K562 (cell line): ENCODE data around the gene KLK11.

Experiments
- EP300 ChIP-seq: IDR thresholded peaks from 2 replicates; pipeline ENCODE4 v1.6.1; 2012; ENCODE audit warnings: low read length, improper control_type of control experiment
- KHSRP ChIP-seq: fragments of 450-650 bp; IDR thresholded peaks from 2 replicates; pipeline ENCODE4 v1.6.1; 2017
- MAFK ChIP-seq: IDR thresholded peaks from 2 replicates; pipeline ENCODE4 v1.6.1; 2011; ENCODE audit warnings: low read length, improper control_type of control experiment
- PHF8 ChIP-seq: fragments of 200-600 bp; sonication (generic); IDR thresholded peaks from 2 replicates; pipeline ENCODE4 v1.6.1; 2012; ENCODE audit warnings: mixed run types, mild to moderate bottlenecking, inconsistent platforms, low read length, moderate library complexity, borderline replicate concordance
- SMC3 ChIP-seq: conservative IDR thresholded peaks from 2 replicates; pipeline ENCODE4 v1.6.1; 2011; ENCODE audit warnings: low read depth, low read length, improper control_type of control experiment; ENCODE audit not compliant: insufficient read depth
- SPI1 ChIP-seq: IDR thresholded peaks from 2 replicates; pipeline ENCODE4 v1.6.1; 2011; ENCODE audit warnings: low read depth, low read length, control low read depth, borderline replicate concordance
- SRF ChIP-seq, 2 experiments: fragments of 250-450, 450-650 bp in 1 of 2; sonication (Bioruptor Pico) in 1 of 2; sonication (generic) in 1 of 2; formaldehyde crosslinking; IDR thresholded peaks; 2 replicates each; pipeline versions ENCODE4 v1.5.0 to v1.5.1; 2020 to 2022; ENCODE audit warnings: mild to moderate bottlenecking in 1 of 2, missing genetic modification reagents in 1 of 2
- ZBTB8A ChIP-seq: fragments of 450-650 bp; IDR thresholded peaks from 2 replicates; pipeline ENCODE4 v1.6.1; 2018; ENCODE audit warnings: mild to moderate bottlenecking, moderate library complexity; ENCODE audit not compliant: partially characterized antibody
- ZNF121 ChIP-seq: sonication (generic); formaldehyde crosslinking; conservative IDR thresholded peaks from 2 replicates; pipeline ENCODE4 v1.8.0; 2022; ENCODE audit warnings: missing genetic modification reagents
- ZNF146 ChIP-seq: IDR thresholded peaks from one replicate; pipeline ENCODE4 v1.6.1; 2018; ENCODE audit warnings: missing compliant biosample characterization; ENCODE audit not compliant: unreplicated experiment
- ZNF217 ChIP-seq: sonication (generic); formaldehyde crosslinking; IDR thresholded peaks from 2 replicates; pipeline ENCODE4 v1.8.0; 2022; ENCODE audit warnings: mild to moderate bottlenecking, missing genetic modification reagents
- TF ChIP-seq, protein P1 (sequence below), 3 experiments: IDR thresholded peaks in 2 of 3; conservative IDR thresholded peaks in 1 of 3; 2 replicates each; pipeline ENCODE4 v1.5.1; 2011 to 2012; ENCODE audit warnings: low read length in 3 of 3, mild to moderate bottlenecking in 3 of 3, control low read depth in 2 of 3, improper control_type of control experiment in 1 of 3, inconsistent platforms in 1 of 3, low read depth in 1 of 3, mixed read lengths in 1 of 3, moderate library complexity in 1 of 3; ENCODE audit not compliant: insufficient read depth in 2 of 3
- TF ChIP-seq, protein P2 (sequence below): fragments of 250-450 bp; sonication (Bioruptor Pico); IDR thresholded peaks from 2 replicates; pipeline ENCODE4 v1.5.0; 2020; ENCODE audit warnings: mild to moderate bottlenecking
- TF ChIP-seq, protein P3 (sequence below): sonication (generic); formaldehyde crosslinking; IDR thresholded peaks from 2 replicates; pipeline ENCODE4 v1.8.1; 2022; ENCODE audit warnings: missing genetic modification reagents

DNA sequence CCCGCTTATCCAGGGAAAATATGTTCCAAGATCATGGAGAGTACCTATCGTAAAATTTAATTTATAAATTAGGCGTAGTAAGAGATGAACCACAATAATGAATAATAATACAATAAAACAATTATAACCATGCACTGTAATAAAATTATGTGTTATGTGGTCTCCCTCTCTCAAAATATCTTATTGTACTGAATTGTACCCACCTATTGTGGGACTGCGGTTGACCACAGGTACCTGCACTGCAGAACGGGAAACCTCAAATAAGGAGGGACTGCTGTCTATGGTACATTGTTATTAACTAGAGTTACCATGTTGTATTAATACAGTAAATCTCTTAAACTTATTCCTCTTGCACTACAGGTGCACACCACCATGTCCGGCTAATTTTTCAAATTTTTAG lies 13.7 kb upstream of the KLK11 start:
- TF ChIP-seq PHF8 (no peak), MAFK (no peak), SMC3 (no peak), ZBTB8A (no peak), EP300 (no peak), SPI1 (no peak), ZNF121 (no peak), KHSRP (no peak), ZNF217 (CRISPR knock-in tag) (no peak), ZNF146 (CRISPR knock-in tag) (no peak), SRF (CRISPR knock-in tag; IDR thresholded peaks at IDR 0.05) (no peak)
- TF ChIP-seq, protein P1, sequence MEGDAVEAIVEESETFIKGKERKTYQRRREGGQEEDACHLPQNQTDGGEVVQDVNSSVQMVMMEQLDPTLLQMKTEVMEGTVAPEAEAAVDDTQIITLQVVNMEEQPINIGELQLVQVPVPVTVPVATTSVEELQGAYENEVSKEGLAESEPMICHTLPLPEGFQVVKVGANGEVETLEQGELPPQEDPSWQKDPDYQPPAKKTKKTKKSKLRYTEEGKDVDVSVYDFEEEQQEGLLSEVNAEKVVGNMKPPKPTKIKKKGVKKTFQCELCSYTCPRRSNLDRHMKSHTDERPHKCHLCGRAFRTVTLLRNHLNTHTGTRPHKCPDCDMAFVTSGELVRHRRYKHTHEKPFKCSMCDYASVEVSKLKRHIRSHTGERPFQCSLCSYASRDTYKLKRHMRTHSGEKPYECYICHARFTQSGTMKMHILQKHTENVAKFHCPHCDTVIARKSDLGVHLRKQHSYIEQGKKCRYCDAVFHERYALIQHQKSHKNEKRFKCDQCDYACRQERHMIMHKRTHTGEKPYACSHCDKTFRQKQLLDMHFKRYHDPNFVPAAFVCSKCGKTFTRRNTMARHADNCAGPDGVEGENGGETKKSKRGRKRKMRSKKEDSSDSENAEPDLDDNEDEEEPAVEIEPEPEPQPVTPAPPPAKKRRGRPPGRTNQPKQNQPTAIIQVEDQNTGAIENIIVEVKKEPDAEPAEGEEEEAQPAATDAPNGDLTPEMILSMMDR (IDR thresholded peaks at IDR 0.05 in 2 of 3, conservative IDR thresholded peaks at IDR 0.05 in 1 of 3; ENCODE audit: insufficient read depth in 2 of 3, low read depth in 1 of 3, low read length in 3 of 3), result no peak
- TF ChIP-seq, protein P2, sequence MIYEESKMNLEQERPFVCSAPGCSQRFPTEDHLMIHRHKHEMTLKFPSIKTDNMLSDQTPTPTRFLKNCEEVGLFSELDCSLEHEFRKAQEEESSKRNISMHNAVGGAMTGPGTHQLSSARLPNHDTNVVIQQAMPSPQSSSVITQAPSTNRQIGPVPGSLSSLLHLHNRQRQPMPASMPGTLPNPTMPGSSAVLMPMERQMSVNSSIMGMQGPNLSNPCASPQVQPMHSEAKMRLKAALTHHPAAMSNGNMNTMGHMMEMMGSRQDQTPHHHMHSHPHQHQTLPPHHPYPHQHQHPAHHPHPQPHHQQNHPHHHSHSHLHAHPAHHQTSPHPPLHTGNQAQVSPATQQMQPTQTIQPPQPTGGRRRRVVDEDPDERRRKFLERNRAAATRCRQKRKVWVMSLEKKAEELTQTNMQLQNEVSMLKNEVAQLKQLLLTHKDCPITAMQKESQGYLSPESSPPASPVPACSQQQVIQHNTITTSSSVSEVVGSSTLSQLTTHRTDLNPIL, result no peak
- TF ChIP-seq, protein P3, sequence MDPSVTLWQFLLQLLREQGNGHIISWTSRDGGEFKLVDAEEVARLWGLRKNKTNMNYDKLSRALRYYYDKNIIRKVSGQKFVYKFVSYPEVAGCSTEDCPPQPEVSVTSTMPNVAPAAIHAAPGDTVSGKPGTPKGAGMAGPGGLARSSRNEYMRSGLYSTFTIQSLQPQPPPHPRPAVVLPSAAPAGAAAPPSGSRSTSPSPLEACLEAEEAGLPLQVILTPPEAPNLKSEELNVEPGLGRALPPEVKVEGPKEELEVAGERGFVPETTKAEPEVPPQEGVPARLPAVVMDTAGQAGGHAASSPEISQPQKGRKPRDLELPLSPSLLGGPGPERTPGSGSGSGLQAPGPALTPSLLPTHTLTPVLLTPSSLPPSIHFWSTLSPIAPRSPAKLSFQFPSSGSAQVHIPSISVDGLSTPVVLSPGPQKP (CRISPR knock-in tag), result no peak
